ENCODE measurements around the gene UPF3A.

DNA sequence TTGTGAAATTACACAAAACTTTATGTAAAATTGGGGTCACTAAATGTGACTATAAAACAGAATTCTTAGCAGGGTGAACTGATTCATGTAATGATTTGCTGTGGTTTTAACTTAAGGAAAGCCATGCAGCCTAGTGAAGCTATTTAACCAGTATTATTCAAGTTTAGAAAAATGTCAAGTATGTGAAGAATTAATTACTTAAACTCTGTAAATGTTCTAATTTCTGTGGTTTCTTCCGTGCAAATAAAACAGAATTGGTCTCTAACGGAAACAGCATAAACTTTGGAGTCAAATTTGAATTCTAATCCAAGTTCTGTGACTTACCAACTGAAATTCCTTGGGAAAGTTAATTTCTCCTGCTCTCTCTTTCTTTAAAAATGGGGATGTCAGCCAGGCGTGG, 33.4 kb upstream of the UPF3A start:
- TF ChIP-seq POLR2AphosphoS5 (IDR thresholded peaks at IDR 0.05; ENCODE audit: low read length) = no peak
- no peak for TF ChIP-seq POLR2A (IDR thresholded peaks at IDR 0.05; ENCODE audit: low read depth, low read length)
- TF ChIP-seq PAX8 (IDR thresholded peaks at IDR 0.05) = no peak
- no peak for TF ChIP-seq CTCF (IDR thresholded peaks at IDR 0.05 in 2 of 3, conservative IDR thresholded peaks at IDR 0.05 in 1 of 3; ENCODE audit: control insufficient read depth in 2 of 3, extremely low read depth in 1 of 3, insufficient read depth in 1 of 3, low read depth in 3 of 3, low read length in 3 of 3)
- TF ChIP-seq, protein P1, sequence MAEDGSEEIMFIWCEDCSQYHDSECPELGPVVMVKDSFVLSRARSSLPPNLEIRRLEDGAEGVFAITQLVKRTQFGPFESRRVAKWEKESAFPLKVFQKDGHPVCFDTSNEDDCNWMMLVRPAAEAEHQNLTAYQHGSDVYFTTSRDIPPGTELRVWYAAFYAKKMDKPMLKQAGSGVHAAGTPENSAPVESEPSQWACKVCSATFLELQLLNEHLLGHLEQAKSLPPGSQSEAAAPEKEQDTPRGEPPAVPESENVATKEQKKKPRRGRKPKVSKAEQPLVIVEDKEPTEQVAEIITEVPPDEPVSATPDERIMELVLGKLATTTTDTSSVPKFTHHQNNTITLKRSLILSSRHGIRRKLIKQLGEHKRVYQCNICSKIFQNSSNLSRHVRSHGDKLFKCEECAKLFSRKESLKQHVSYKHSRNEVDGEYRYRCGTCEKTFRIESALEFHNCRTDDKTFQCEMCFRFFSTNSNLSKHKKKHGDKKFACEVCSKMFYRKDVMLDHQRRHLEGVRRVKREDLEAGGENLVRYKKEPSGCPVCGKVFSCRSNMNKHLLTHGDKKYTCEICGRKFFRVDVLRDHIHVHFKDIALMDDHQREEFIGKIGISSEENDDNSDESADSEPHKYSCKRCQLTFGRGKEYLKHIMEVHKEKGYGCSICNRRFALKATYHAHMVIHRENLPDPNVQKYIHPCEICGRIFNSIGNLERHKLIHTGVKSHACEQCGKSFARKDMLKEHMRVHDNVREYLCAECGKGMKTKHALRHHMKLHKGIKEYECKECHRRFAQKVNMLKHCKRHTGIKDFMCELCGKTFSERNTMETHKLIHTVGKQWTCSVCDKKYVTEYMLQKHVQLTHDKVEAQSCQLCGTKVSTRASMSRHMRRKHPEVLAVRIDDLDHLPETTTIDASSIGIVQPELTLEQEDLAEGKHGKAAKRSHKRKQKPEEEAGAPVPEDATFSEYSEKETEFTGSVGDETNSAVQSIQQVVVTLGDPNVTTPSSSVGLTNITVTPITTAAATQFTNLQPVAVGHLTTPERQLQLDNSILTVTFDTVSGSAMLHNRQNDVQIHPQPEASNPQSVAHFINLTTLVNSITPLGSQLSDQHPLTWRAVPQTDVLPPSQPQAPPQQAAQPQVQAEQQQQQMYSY (CRISPR knock-in tag; IDR thresholded peaks at IDR 0.05) = no peak
- TF ChIP-seq EGR1 (IDR thresholded peaks at IDR 0.05; ENCODE audit: borderline replicate concordance in 1 of 2, low read depth in 2 of 2, low read length in 2 of 2) = no peak
- no peak for TF ChIP-seq ATF3 (IDR thresholded peaks at IDR 0.05; ENCODE audit: borderline replicate concordance, extremely low read depth, low read depth, low read length)
- TF ChIP-seq SMAD1 (IDR thresholded peaks at IDR 0.05; ENCODE audit: low read depth, partially characterized antibody) = no peak
- TF ChIP-seq POU2F2 (IDR thresholded peaks at IDR 0.05; ENCODE audit: borderline replicate concordance, low read depth, low read length) = no peak
- TF ChIP-seq JUNB (IDR thresholded peaks at IDR 0.05) = no peak
- no peak for TF ChIP-seq STAT3 (IDR thresholded peaks at IDR 0.05; ENCODE audit: low read depth, low read length)
- TF ChIP-seq NRF1 (conservative IDR thresholded peaks at IDR 0.05; ENCODE audit: low read depth, low read length) = no peak
- TF ChIP-seq, protein P2, sequence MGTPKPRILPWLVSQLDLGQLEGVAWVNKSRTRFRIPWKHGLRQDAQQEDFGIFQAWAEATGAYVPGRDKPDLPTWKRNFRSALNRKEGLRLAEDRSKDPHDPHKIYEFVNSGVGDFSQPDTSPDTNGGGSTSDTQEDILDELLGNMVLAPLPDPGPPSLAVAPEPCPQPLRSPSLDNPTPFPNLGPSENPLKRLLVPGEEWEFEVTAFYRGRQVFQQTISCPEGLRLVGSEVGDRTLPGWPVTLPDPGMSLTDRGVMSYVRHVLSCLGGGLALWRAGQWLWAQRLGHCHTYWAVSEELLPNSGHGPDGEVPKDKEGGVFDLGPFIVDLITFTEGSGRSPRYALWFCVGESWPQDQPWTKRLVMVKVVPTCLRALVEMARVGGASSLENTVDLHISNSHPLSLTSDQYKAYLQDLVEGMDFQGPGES (IDR thresholded peaks at IDR 0.05) = no peak

All from GM12878 (cell line).